Measurements from ENCODE around the gene CSPG4. TPM values are rescaled to one million over a fixed set of nuclear protein-coding genes. Genes with fewer than 3 reads are reported as not detected.
A peak's percentile ranks its signal among the peaks of the same experiment; 100 is the strongest.

CSPG4 gene
- total and polyA plus RNA-seq, 2 of the 13 experiments (the other 11 are each of a cell fraction or from before 2014, with no cell fraction given), result 0.01 to 0.04 TPM

DNA sequence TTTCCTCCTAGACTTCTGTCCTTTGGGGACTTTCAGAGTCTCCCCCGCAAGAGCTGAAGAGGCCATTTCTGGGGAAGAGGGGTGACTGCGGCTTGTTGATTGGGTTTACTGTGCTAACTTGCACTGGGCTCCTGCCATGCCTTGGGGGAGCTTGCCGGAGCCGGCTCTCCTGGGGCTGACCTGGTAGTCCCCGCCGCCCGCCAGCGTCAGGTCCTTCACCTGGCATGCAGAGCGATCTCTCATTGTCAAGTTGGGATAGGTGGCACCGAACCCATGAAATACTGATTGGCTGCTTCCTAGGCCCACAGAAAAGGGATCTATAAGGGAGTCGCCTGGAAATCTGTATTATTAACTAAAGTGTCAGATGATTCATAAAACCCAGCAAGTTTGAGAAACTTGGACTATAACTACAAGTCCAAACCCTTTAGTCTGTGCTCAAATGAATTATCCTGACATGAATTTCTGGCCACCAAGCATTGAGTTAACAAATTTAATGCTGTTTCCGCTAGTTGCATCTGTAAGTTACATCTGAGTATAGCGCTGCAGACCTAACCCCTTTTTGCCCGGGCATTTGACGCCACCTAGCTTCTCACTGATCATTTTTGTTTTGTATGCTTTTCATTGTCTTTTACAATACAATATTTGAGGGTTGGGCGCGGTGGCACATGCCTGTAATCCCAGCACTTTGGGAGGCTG is 72.0 kb downstream of the CSPG4 start (continued):
- TF ChIP-seq, protein P1, sequence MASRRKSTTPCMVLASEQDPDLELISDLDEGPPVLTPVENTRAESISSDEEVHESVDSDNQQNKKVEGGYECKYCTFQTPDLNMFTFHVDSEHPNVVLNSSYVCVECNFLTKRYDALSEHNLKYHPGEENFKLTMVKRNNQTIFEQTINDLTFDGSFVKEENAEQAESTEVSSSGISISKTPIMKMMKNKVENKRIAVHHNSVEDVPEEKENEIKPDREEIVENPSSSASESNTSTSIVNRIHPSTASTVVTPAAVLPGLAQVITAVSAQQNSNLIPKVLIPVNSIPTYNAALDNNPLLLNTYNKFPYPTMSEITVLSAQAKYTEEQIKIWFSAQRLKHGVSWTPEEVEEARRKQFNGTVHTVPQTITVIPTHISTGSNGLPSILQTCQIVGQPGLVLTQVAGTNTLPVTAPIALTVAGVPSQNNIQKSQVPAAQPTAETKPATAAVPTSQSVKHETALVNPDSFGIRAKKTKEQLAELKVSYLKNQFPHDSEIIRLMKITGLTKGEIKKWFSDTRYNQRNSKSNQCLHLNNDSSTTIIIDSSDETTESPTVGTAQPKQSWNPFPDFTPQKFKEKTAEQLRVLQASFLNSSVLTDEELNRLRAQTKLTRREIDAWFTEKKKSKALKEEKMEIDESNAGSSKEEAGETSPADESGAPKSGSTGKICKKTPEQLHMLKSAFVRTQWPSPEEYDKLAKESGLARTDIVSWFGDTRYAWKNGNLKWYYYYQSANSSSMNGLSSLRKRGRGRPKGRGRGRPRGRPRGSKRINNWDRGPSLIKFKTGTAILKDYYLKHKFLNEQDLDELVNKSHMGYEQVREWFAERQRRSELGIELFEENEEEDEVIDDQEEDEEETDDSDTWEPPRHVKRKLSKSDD (CRISPR knock-in tag; IDR thresholded peaks at IDR 0.05; ENCODE audit: low read depth), result no peak
- TF ChIP-seq SKI (IDR thresholded peaks at IDR 0.05; ENCODE audit: partially characterized antibody), result no peak
- no peak for TF ChIP-seq ZFP36L1 (CRISPR knock-in tag; IDR thresholded peaks at IDR 0.05)
- no peak for TF ChIP-seq ZSCAN30 (CRISPR knock-in tag; IDR thresholded peaks at IDR 0.05)
- no peak for TF ChIP-seq EEA1 (CRISPR knock-in tag; IDR thresholded peaks at IDR 0.05; ENCODE audit: borderline replicate concordance)
- TF ChIP-seq GABPA (IDR thresholded peaks at IDR 0.05; ENCODE audit: low read depth, low read length), result no peak
- no peak; the same call in 1 of the 2 replicates for TF ChIP-seq GABPA (CRISPR knock-in tag; IDR thresholded peaks at IDR 0.05; ENCODE audit: low read depth)
- TF ChIP-seq, protein P2, sequence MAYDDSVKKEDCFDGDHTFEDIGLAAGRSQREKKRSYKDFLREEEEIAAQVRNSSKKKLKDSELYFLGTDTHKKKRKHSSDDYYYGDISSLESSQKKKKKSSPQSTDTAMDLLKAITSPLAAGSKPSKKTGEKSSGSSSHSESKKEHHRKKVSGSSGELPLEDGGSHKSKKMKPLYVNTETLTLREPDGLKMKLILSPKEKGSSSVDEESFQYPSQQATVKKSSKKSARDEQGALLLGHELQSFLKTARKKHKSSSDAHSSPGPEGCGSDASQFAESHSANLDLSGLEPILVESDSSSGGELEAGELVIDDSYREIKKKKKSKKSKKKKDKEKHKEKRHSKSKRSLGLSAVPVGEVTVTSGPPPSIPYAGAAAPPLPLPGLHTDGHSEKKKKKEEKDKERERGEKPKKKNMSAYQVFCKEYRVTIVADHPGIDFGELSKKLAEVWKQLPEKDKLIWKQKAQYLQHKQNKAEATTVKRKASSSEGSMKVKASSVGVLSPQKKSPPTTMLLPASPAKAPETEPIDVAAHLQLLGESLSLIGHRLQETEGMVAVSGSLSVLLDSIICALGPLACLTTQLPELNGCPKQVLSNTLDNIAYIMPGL (CRISPR knock-in tag; IDR thresholded peaks at IDR 0.05; ENCODE audit: borderline replicate concordance in 1 of 2, low read depth in 1 of 2), result peak in 1 of 2 experiments; percentile 43; a peak in 2 of 4 replicates
- TF ChIP-seq, protein P3, sequence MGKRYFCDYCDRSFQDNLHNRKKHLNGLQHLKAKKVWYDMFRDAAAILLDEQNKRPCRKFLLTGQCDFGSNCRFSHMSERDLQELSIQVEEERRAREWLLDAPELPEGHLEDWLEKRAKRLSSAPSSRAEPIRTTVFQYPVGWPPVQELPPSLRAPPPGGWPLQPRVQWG (CRISPR knock-in tag; IDR thresholded peaks at IDR 0.05; ENCODE audit: borderline replicate concordance, low read depth), result no peak
- no peak for TF ChIP-seq ZNF124 (CRISPR knock-in tag; IDR thresholded peaks at IDR 0.05)
- TF ChIP-seq MBD4 (IDR thresholded peaks at IDR 0.05; ENCODE audit: borderline replicate concordance, low read length), result no peak
- TF ChIP-seq ZNF660 (CRISPR knock-in tag; IDR thresholded peaks at IDR 0.05; ENCODE audit: borderline replicate concordance, low read depth), result no peak
- TF ChIP-seq ZEB1 (IDR thresholded peaks at IDR 0.05; ENCODE audit: insufficient replicate concordance, low read depth), result no peak
- TF ChIP-seq, protein P4, sequence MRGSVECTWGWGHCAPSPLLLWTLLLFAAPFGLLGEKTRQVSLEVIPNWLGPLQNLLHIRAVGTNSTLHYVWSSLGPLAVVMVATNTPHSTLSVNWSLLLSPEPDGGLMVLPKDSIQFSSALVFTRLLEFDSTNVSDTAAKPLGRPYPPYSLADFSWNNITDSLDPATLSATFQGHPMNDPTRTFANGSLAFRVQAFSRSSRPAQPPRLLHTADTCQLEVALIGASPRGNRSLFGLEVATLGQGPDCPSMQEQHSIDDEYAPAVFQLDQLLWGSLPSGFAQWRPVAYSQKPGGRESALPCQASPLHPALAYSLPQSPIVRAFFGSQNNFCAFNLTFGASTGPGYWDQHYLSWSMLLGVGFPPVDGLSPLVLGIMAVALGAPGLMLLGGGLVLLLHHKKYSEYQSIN (CRISPR knock-in tag; IDR thresholded peaks at IDR 0.05; ENCODE audit: borderline replicate concordance), result no peak
- 0 out of 2 replicates have a peak, but pooled peaks have one; percentile 12 for TF ChIP-seq ZBTB20 (CRISPR knock-in tag; IDR thresholded peaks at IDR 0.05; ENCODE audit: borderline replicate concordance, low read depth)
- TF ChIP-seq RARA (CRISPR knock-in tag; IDR thresholded peaks at IDR 0.05), result no peak
- TF ChIP-seq, protein P5, sequence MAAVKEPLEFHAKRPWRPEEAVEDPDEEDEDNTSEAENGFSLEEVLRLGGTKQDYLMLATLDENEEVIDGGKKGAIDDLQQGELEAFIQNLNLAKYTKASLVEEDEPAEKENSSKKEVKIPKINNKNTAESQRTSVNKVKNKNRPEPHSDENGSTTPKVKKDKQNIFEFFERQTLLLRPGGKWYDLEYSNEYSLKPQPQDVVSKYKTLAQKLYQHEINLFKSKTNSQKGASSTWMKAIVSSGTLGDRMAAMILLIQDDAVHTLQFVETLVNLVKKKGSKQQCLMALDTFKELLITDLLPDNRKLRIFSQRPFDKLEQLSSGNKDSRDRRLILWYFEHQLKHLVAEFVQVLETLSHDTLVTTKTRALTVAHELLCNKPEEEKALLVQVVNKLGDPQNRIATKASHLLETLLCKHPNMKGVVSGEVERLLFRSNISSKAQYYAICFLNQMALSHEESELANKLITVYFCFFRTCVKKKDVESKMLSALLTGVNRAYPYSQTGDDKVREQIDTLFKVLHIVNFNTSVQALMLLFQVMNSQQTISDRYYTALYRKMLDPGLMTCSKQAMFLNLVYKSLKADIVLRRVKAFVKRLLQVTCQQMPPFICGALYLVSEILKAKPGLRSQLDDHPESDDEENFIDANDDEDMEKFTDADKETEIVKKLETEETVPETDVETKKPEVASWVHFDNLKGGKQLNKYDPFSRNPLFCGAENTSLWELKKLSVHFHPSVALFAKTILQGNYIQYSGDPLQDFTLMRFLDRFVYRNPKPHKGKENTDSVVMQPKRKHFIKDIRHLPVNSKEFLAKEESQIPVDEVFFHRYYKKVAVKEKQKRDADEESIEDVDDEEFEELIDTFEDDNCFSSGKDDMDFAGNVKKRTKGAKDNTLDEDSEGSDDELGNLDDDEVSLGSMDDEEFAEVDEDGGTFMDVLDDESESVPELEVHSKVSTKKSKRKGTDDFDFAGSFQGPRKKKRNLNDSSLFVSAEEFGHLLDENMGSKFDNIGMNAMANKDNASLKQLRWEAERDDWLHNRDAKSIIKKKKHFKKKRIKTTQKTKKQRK (IDR thresholded peaks at IDR 0.05; ENCODE audit: low read length), result no peak
- TF ChIP-seq, protein P6, sequence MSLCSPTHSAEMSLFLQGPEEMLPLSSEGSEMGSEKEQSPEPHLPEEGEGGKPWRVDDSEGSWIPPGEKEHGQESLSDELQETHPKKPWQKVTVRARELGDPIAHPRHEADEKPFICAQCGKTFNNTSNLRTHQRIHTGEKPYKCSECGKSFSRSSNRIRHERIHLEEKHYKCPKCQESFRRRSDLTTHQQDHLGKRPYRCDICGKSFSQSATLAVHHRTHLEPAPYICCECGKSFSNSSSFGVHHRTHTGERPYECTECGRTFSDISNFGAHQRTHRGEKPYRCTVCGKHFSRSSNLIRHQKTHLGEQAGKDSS (CRISPR knock-in tag; IDR thresholded peaks at IDR 0.05; ENCODE audit: borderline replicate concordance, low read depth), result no peak

Measured in HepG2 (cell line).